Smooth muscle cell (in vitro differentiated cells): Measurements from ENCODE around the gene KIAA0040. TPM values are rescaled to one million over a fixed set of nuclear protein-coding genes. Genes with fewer than 3 reads are reported as not detected.
A peak's percentile ranks its signal among the peaks of the same experiment; 100 is the strongest.

Experiments
- DNase-seq: peaks from one replicate; lab custom pipeline; 2025; ENCODE audit not compliant: unreplicated experiment; lab: John Stamatoyannopoulos, UW
- H2AFZ ChIP-seq: fragments of 200-600 bp; sonication (generic); 2 replicates; pipeline ENCODE4 v1.6.0; 2016; ENCODE audit warnings: antibody characterized with exemption, low read depth, mild to moderate bottlenecking
- H3F3A ChIP-seq: fragments of 200-600 bp; sonication (generic); 2 replicates; pipeline ENCODE4 v1.6.0; 2017; ENCODE audit warnings: antibody characterized with exemption, low read depth
- H3K27ac ChIP-seq: fragments of 200-600 bp; sonication (generic); 2 replicates; pipeline ENCODE4 v1.5.1; 2016; ENCODE audit warnings: low read depth, mild to moderate bottlenecking
- H3K27me3 ChIP-seq: fragments of 200-600 bp; sonication (generic); 2 replicates; pipeline ENCODE4 v1.6.1; 2016; ENCODE audit warnings: low read depth, mild to moderate bottlenecking
- H3K36me3 ChIP-seq: fragments of 200-600 bp; sonication (generic); 2 replicates; pipeline ENCODE4 v1.5.1; 2016; ENCODE audit warnings: low read depth
- H3K4me1 ChIP-seq: fragments of 200-600 bp; sonication (generic); 2 replicates; pipeline ENCODE4 v1.5.1; 2016; ENCODE audit warnings: low read depth
- H3K4me2 ChIP-seq: fragments of 200-600 bp; sonication (generic); 2 replicates; pipeline ENCODE4 v1.6.0; 2016; ENCODE audit warnings: mild to moderate bottlenecking
- H3K4me3 ChIP-seq: fragments of 200-600 bp; sonication (generic); 2 replicates; pipeline ENCODE4 v1.5.1; 2016; ENCODE audit warnings: mild to moderate bottlenecking
- H3K79me2 ChIP-seq: fragments of 200-600 bp; sonication (generic); 2 replicates; pipeline ENCODE4 v1.6.0; 2016; ENCODE audit warnings: low read depth, mild to moderate bottlenecking
- H3K9ac ChIP-seq: fragments of 200-600 bp; sonication (generic); 2 replicates; pipeline ENCODE4 v1.6.0; 2016; ENCODE audit warnings: low read depth
- H3K9me3 ChIP-seq: fragments of 200-600 bp; sonication (generic); replicated peaks from 2 replicates; pipeline ENCODE4 v1.5.1; 2016; ENCODE audit warnings: low read depth
- H4K20me1 ChIP-seq: fragments of 200-600 bp; sonication (generic); 2 replicates; pipeline ENCODE4 v1.6.0; 2016; ENCODE audit warnings: low read depth
- CTCF ChIP-seq: fragments of 200-600 bp; sonication (generic); IDR thresholded peaks from 2 replicates; pipeline ENCODE4 v1.5.1; 2017; ENCODE audit warnings: borderline replicate concordance, mild to moderate bottlenecking, antibody characterized with exemption; ENCODE audit not compliant: insufficient read depth, poor library complexity, severe bottlenecking
- WGBS: methylation state at CpG from one replicate; pipeline ENCODE4 v1.1.7; 2016; ENCODE audit warnings: low lambda C conversion rate; 5-methylcytosine and 5-hydroxymethylcytosine counted together
- polyA plus RNA-seq: library from polyadenylated mRNA; unstranded; fragments of >200 nt; fragmentation: Nextera tagmentation; extraction: Ambion mirVana; gene quantifications from 2 replicates; pipeline ENCODE4 v1.2.1, GENCODE V29; 2016
- total RNA-seq: library from RNA; depleted of rRNA; stranded (reverse); fragments of >200 nt; gene quantifications from 2 replicates; pipeline ENCODE4 v1.2.3, GENCODE V29; 2014

Gene KIAA0040
- total and polyA plus RNA-seq, 2 experiments from 2014 or later = 3.8 to 8.9 TPM

GRCh38 chr1:175146529-175147213 is 45.9 kb downstream of the KIAA0040 start:
- peak overlapping the region; percentile 41 for H2AFZ ChIP-seq
- TF ChIP-seq CTCF = peak; percentile 78
- H3K9ac ChIP-seq = no peak overlapping the region
- WGBS = 24% methylated on average over 21 of the region's 21 CpGs
- no peaks in the 10 kb centered on the region for H3K36me3 ChIP-seq
- peaks cover 19% of the 10 kb centered on the region for H3K27me3 ChIP-seq
- H3K4me1 ChIP-seq = no peaks in the 10 kb centered on the region
- no peaks in the 10 kb centered on the region for H4K20me1 ChIP-seq
- peak; percentile 27 for DNase-seq
- H3K9me3 ChIP-seq = no peaks in the 10 kb centered on the region
- peak overlapping the region; percentile 73 for H3K4me2 ChIP-seq
- peak overlapping the region; percentile 29 for H3K4me3 ChIP-seq
- no peaks in the 10 kb centered on the region for H3F3A ChIP-seq
- no peaks in the 10 kb centered on the region for H3K79me2 ChIP-seq
- H3K27ac ChIP-seq = no peak overlapping the region

- no peaks in the 10 kb centered on the region for H3K36me3 ChIP-seq
- H3K4me2 ChIP-seq = peak overlapping the region; percentile 73
- no peak for TF ChIP-seq CTCF
- no peak overlapping the region for H2AFZ ChIP-seq
- no peaks in the 10 kb centered on the region for H3K4me1 ChIP-seq
- H4K20me1 ChIP-seq = no peaks in the 10 kb centered on the region
- H3K9me3 ChIP-seq = no peaks in the 10 kb centered on the region
- no peak overlapping the region for H3K27ac ChIP-seq
- H3K27me3 ChIP-seq = peaks cover 12% of the 10 kb centered on the region
- H3K79me2 ChIP-seq = no peaks in the 10 kb centered on the region
- H3K9ac ChIP-seq = no peak overlapping the region
- 61% methylated on average over 7 of the region's 7 CpGs for WGBS
- no peaks in the 10 kb centered on the region for H3F3A ChIP-seq
- no peak for DNase-seq
- no peak overlapping the region for H3K4me3 ChIP-seq
Measured at GRCh38 chr1:175145899-175146528, 46.6 kb downstream of the KIAA0040 start.

- no peaks in the 10 kb centered on the region for H3F3A ChIP-seq
- no peaks in the 10 kb centered on the region for H3K4me1 ChIP-seq
- no peaks in the 10 kb centered on the region for H3K36me3 ChIP-seq
- no peaks in the 10 kb centered on the region for H3K79me2 ChIP-seq
- no peak overlapping the region for H3K4me3 ChIP-seq
- no peak overlapping the region for H2AFZ ChIP-seq
- TF ChIP-seq CTCF = no peak
- H3K27me3 ChIP-seq = no peaks in the 10 kb centered on the region
- H3K9ac ChIP-seq = no peak overlapping the region
- no peaks in the 10 kb centered on the region for H3K9me3 ChIP-seq
- H3K4me2 ChIP-seq = no peak overlapping the region
- no peaks in the 10 kb centered on the region for H4K20me1 ChIP-seq
- DNase-seq = no peak
- no peak overlapping the region for H3K27ac ChIP-seq
- WGBS = 54% methylated on average over 2 of the region's 2 CpGs
Measured at GRCh38 chr1:175138579-175138978, 54.0 kb downstream of the KIAA0040 start.
